Fibroblast of pulmonary artery (primary cell): ENCODE measurements around the gene EFEMP2.

Source experiments
- DNase-seq: peaks from one replicate; pipeline ENCODE4 v3.0.0-alpha.2; 2010; ENCODE audit warnings: low read depth
- H3K4me3 ChIP-seq: replicated peaks from 2 replicates; pipeline ENCODE4 v1.5.1; 2011; ENCODE audit warnings: low read depth, mild to moderate bottlenecking, control low read depth, low read length, moderate library complexity
- CTCF ChIP-seq: IDR thresholded peaks from 2 replicates; pipeline ENCODE4 v1.5.1; 2011; ENCODE audit warnings: mild to moderate bottlenecking, control low read depth, low read length, inconsistent platforms; ENCODE audit errors: missing control alignments

Gene EFEMP2

GRCh38 chr11:65867284-65868071 is 5.1 kb downstream of the EFEMP2 start:
- no peak overlapping the region for H3K4me3 ChIP-seq
- DNase-seq, result no peak
- TF ChIP-seq CTCF, result no peak

DNA sequence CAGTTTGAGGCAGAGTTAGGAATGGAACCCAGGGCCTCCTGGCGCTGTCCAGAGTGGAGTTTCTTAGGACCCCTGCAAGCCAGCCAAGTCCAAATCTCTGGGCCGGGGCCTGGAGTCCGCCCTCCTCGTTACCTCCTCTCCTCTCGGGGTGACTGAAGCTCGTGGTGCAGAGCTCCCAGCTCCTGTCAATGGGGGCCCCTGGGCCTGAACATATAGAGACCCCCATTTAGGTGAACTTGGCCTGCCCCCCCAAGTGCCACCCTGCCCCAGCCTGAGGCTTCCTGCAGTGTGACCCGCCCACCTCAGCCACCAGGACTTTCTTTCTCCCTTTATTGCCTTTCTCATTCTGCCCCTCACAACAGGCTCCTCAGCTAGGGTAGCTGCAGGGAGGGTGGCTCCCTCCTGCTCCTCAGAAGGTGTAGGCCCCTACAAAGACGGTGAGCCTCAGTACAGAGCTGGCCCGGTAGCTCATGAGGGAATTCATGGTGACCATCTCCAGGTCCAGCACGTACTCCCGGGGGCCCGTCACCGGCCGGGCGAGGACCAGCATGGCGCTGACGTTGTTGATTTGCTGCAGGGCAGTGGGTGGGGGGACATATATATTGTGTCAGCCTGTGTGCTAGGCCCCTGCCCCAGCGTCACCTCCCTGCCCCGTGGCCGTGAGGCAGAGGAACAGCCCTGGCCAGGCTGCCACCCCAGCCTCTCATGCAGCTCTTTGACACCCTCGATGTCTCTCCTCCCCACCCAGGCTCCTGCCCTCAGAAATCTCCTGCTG is 5.9 kb downstream of the EFEMP2 start:
- no peak overlapping the region for H3K4me3 ChIP-seq
- no peak for TF ChIP-seq CTCF
- DNase-seq, result no peak

DNA sequence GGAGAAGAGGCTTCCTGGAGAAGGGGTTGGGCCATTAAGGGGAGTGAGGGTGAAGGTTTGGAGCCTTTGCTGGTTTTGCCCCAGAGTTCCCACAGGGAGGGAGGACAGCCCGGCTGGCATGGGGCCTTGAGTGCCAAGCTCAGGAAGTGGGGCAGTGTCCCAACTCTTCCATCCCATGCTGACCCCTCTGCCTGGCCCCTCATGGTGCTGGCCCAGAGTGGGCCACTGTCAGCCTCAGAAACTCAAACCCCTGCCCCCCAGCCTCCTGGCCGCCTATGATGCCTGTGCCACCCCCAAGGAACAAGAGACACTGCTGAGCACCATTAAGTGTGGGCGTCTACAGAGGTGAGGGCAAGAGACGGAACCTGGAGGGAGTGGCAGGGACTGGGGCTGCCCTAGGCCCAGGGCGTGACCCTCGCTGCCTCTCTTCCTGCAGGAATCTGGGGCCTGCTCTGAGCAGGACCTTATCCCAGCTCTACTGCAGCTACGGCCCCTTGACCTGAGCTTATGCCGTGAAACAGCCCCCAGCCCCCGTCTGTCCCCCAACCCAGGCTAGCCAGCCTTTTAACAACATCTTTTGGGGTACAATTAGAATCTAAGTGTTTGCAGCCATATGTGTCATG is 6.9 kb downstream of the EFEMP2 start:
- H3K4me3 ChIP-seq, result no peak overlapping the region
- TF ChIP-seq CTCF, result no peak
- no peak for DNase-seq

- no peak for TF ChIP-seq CTCF
- DNase-seq, result no peak
- H3K4me3 ChIP-seq, result no peak overlapping the region
Measured at GRCh38 chr11:65864706-65865471, 7.7 kb downstream of the EFEMP2 start.

- TF ChIP-seq CTCF, result no peak
- DNase-seq, result no peak
- no peak overlapping the region for H3K4me3 ChIP-seq
Measured at GRCh38 chr11:65863889-65864705, 8.5 kb downstream of the EFEMP2 start.
